Measurements from ENCODE around the gene RAMACL.

RAMACL gene

GRCh38 chr6:166566026-166567011, 20.2 kb downstream of the RAMACL start:
- no peak overlapping the region for H3K4me3 ChIP-seq (ENCODE audit: low read depth, low read length)
- H3K36me3 ChIP-seq (ENCODE audit: control insufficient read depth, insufficient read depth, low read length) = no peaks in the 10 kb centered on the region
- no peaks in the 10 kb centered on the region for H3K27me3 ChIP-seq (ENCODE audit: control insufficient read depth, insufficient read depth, low read length)
- no peaks in the 10 kb centered on the region for H3K4me1 ChIP-seq (ENCODE audit: control insufficient read depth, insufficient read depth, low read length)
- H3K9ac ChIP-seq (ENCODE audit: low read depth, low read length) = no peak overlapping the region
- H3K9me3 ChIP-seq (ENCODE audit: control insufficient read depth, insufficient read depth, low read length) = no peaks in the 10 kb centered on the region

DNA sequence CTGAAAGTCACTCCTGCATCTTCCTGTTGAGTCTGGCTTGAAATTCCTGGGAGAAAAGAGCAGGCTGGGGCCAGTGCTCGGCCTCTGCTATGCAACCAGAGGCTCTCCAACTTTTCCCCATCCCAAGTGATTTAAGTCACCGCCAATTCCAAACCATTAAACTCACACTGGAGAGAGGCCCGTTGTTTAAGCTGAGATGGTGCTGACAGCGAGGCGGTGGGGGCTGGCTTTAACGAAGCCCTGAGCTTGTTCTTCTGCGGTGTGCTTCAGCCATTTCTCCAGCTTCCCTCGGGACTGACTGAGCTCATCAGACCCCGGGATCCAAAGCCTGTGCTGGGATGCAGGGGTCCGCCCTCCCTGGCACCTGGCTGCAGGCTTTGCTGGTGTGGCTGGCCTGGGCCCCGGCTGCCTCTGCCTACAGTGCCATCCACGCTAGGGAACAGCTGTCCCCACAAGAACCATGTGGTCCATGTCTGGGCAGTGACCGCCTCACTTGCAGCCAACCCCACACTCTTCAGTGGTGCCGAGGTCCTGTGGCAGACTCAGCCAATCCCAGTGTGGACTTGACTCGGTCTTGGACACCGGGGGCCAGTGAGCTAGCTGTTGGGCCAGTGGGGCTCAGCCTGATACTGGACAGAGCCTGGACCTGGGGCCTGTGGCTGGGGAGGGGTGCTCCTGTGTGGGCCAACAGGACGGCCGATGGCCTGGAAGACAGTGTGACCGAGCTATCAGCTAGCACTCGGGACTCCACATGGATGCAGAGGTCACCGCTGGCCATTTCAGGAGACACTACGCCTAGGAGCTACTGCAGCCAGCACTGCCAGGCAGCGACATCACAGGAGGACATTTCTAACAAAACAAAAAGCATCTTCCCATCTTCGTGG, 21.2 kb downstream of the RAMACL start:
- H3K27me3 ChIP-seq (ENCODE audit: control insufficient read depth, insufficient read depth, low read length) = no peaks in the 10 kb centered on the region
- H3K9me3 ChIP-seq (ENCODE audit: control insufficient read depth, insufficient read depth, low read length) = no peaks in the 10 kb centered on the region
- H3K9ac ChIP-seq (ENCODE audit: low read depth, low read length) = no peak overlapping the region
- no peak overlapping the region for H3K4me3 ChIP-seq (ENCODE audit: low read depth, low read length)
- no peaks in the 10 kb centered on the region for H3K36me3 ChIP-seq (ENCODE audit: control insufficient read depth, insufficient read depth, low read length)
- no peaks in the 10 kb centered on the region for H3K4me1 ChIP-seq (ENCODE audit: control insufficient read depth, insufficient read depth, low read length)

GRCh38 chr6:166563805-166564204, 22.7 kb downstream of the RAMACL start:
- Histone ChIP-seq H3K36me3 (ENCODE audit: control insufficient read depth, insufficient read depth, low read length) (no peaks in the 10 kb centered on the region), H3K4me3 (ENCODE audit: low read depth, low read length) (no peak overlapping the region), H3K9me3 (ENCODE audit: control insufficient read depth, insufficient read depth, low read length) (no peaks in the 10 kb centered on the region), H3K9ac (ENCODE audit: low read depth, low read length) (no peak overlapping the region), H3K27me3 (ENCODE audit: control insufficient read depth, insufficient read depth, low read length) (no peaks in the 10 kb centered on the region), H3K4me1 (ENCODE audit: control insufficient read depth, insufficient read depth, low read length) (no peaks in the 10 kb centered on the region)

DNA sequence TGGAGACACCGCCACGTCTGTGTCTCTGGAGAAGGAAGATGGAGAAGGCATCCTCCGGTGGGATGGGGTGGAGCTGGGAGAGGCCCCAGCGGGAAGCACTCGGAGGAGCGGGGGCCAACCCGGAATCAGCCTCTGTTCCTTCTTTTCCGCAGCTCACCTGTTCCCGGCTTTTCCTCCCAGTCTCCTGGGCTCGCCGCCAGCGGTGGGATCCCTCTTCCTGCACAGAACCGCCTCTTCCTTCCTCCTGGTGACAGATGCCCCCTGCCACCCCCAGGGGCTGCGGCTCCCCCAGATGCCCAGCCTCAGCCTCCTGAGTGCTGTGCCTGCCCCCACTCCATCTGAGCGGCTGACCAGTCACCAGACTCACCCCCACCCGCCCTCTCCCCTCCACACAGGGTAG, 23.3 kb downstream of the RAMACL start:
- Histone ChIP-seq H3K27me3 (ENCODE audit: control insufficient read depth, insufficient read depth, low read length) (no peaks in the 10 kb centered on the region), H3K36me3 (ENCODE audit: control insufficient read depth, insufficient read depth, low read length) (no peaks in the 10 kb centered on the region), H3K4me1 (ENCODE audit: control insufficient read depth, insufficient read depth, low read length) (no peaks in the 10 kb centered on the region), H3K9me3 (ENCODE audit: control insufficient read depth, insufficient read depth, low read length) (no peaks in the 10 kb centered on the region), H3K4me3 (ENCODE audit: low read depth, low read length) (no peak overlapping the region), H3K9ac (ENCODE audit: low read depth, low read length) (no peak overlapping the region)

- Histone ChIP-seq H3K4me3 (ENCODE audit: low read depth, low read length) (no peak overlapping the region), H3K9ac (ENCODE audit: low read depth, low read length) (no peak overlapping the region), H3K4me1 (ENCODE audit: control insufficient read depth, insufficient read depth, low read length) (no peaks in the 10 kb centered on the region), H3K27me3 (ENCODE audit: control insufficient read depth, insufficient read depth, low read length) (no peaks in the 10 kb centered on the region), H3K9me3 (ENCODE audit: control insufficient read depth, insufficient read depth, low read length) (no peaks in the 10 kb centered on the region), H3K36me3 (ENCODE audit: control insufficient read depth, insufficient read depth, low read length) (no peaks in the 10 kb centered on the region)
Measured at GRCh38 chr6:166562726-166563125, 23.8 kb downstream of the RAMACL start.

DNA sequence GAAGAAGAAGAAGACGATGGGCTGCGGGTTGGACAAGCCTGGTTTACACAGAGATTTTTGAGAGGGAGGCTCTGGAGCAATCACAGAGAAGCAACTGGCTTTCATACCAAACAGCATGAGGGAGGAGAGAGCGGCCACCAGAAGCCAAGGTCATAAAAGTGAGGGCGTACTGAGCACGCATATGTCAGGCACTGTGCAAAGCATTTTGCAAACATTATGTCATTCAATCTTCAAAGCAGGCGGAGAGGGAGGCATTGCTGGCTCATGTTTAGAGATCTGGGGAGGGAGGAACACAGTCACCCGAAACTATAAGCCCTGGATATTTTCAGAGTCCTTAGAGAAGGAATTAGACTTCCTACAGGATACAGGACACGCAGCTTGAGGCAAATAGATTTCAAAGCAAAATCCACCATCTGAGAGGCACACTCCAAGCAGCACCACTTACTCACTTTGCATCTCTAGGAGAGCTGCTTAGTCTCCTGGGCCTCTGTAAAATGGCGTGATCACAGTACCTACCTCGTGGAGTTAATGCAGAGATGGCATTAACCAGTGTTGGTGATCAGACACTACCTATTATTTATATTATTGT, 24.6 kb downstream of the RAMACL start:
- no peaks in the 10 kb centered on the region for H3K36me3 ChIP-seq (ENCODE audit: control insufficient read depth, insufficient read depth, low read length)
- H3K9me3 ChIP-seq (ENCODE audit: control insufficient read depth, insufficient read depth, low read length) = no peaks in the 10 kb centered on the region
- no peak overlapping the region for H3K4me3 ChIP-seq (ENCODE audit: low read depth, low read length)
- H3K4me1 ChIP-seq (ENCODE audit: control insufficient read depth, insufficient read depth, low read length) = no peaks in the 10 kb centered on the region
- H3K27me3 ChIP-seq (ENCODE audit: control insufficient read depth, insufficient read depth, low read length) = no peaks in the 10 kb centered on the region
- H3K9ac ChIP-seq (ENCODE audit: low read depth, low read length) = no peak overlapping the region

GRCh38 chr6:166560222-166560621, 26.3 kb downstream of the RAMACL start:
- Histone ChIP-seq H3K27me3 (ENCODE audit: control insufficient read depth, insufficient read depth, low read length) (no peaks in the 10 kb centered on the region), H3K9me3 (ENCODE audit: control insufficient read depth, insufficient read depth, low read length) (no peaks in the 10 kb centered on the region), H3K4me3 (ENCODE audit: low read depth, low read length) (no peak overlapping the region), H3K4me1 (ENCODE audit: control insufficient read depth, insufficient read depth, low read length) (no peaks in the 10 kb centered on the region), H3K9ac (ENCODE audit: low read depth, low read length) (no peak overlapping the region), H3K36me3 (ENCODE audit: control insufficient read depth, insufficient read depth, low read length) (no peaks in the 10 kb centered on the region)

DNA sequence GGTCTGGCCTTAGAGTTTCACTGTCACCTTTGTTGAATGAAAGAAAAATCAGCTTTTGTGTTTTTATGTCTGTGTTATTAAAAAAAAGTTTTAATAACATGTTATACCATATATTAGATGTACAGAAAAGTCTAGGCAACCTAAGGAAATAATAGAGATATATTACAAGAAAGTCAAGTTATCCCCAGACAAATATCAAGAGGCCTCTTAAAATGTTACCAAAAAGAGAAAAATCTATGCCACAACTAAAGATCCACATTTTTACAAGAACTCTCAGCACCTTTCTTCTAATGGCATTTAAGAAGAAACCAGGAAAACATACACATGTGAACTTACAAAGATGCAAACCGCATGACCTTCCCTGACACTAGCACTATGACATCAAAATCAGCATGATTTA, 26.8 kb downstream of the RAMACL start:
- Histone ChIP-seq H3K36me3 (ENCODE audit: control insufficient read depth, insufficient read depth, low read length) (no peaks in the 10 kb centered on the region), H3K9me3 (ENCODE audit: control insufficient read depth, insufficient read depth, low read length) (no peaks in the 10 kb centered on the region), H3K9ac (ENCODE audit: low read depth, low read length) (no peak overlapping the region)

DNA sequence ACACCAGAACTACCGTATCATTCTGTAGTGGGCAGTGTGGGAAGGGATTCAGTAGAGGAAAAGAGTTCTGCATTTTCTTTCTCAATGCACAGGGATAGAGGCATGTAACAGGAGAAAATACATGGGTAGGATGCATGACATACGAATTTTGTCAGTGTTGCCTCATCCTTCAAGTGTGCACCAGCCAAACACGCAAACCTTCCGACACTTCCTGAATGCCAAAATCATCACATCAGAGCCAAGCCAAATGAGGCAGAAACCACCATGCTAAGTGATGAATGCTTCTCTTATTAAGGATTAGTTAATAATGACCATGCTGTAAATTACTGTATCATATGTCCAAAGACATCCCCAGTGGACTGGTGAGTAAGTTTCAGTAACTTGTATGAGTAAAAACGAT, 27.3 kb downstream of the RAMACL start:
- Histone ChIP-seq H3K36me3 (ENCODE audit: control insufficient read depth, insufficient read depth, low read length) (no peaks in the 10 kb centered on the region), H3K27me3 (ENCODE audit: control insufficient read depth, insufficient read depth, low read length) (no peaks in the 10 kb centered on the region)

More for the DNA sequence above, 26.8 kb downstream of the RAMACL start:
- no peaks in the 10 kb centered on the region for H3K27me3 ChIP-seq (ENCODE audit: control insufficient read depth, insufficient read depth, low read length)
- no peak overlapping the region for H3K4me3 ChIP-seq (ENCODE audit: low read depth, low read length)
- no peaks in the 10 kb centered on the region for H3K4me1 ChIP-seq (ENCODE audit: control insufficient read depth, insufficient read depth, low read length)

GRCh38 chr6:166558156-166559005, 28.1 kb downstream of the RAMACL start:
- no peaks in the 10 kb centered on the region for H3K4me1 ChIP-seq (ENCODE audit: control insufficient read depth, insufficient read depth, low read length)
- no peaks in the 10 kb centered on the region for H3K27me3 ChIP-seq (ENCODE audit: control insufficient read depth, insufficient read depth, low read length)
- H3K4me3 ChIP-seq (ENCODE audit: low read depth, low read length) = no peak overlapping the region
- H3K9ac ChIP-seq (ENCODE audit: low read depth, low read length) = no peak overlapping the region
- no peaks in the 10 kb centered on the region for H3K36me3 ChIP-seq (ENCODE audit: control insufficient read depth, insufficient read depth, low read length)
- no peaks in the 10 kb centered on the region for H3K9me3 ChIP-seq (ENCODE audit: control insufficient read depth, insufficient read depth, low read length)

More for the DNA sequence above, 27.3 kb downstream of the RAMACL start:
- Histone ChIP-seq H3K4me3 (ENCODE audit: low read depth, low read length) (no peak overlapping the region), H3K4me1 (ENCODE audit: control insufficient read depth, insufficient read depth, low read length) (no peaks in the 10 kb centered on the region), H3K9me3 (ENCODE audit: control insufficient read depth, insufficient read depth, low read length) (no peaks in the 10 kb centered on the region), H3K9ac (ENCODE audit: low read depth, low read length) (no peak overlapping the region)

GRCh38 chr6:166556863-166557322, 29.6 kb downstream of the RAMACL start:
- Histone ChIP-seq H3K36me3 (ENCODE audit: control insufficient read depth, insufficient read depth, low read length) (no peaks in the 10 kb centered on the region), H3K4me3 (ENCODE audit: low read depth, low read length) (no peak overlapping the region), H3K4me1 (ENCODE audit: control insufficient read depth, insufficient read depth, low read length) (peaks cover 4% of the 10 kb centered on the region), H3K9me3 (ENCODE audit: control insufficient read depth, insufficient read depth, low read length) (no peaks in the 10 kb centered on the region), H3K9ac (ENCODE audit: low read depth, low read length) (no peak overlapping the region), H3K27me3 (ENCODE audit: control insufficient read depth, insufficient read depth, low read length) (no peaks in the 10 kb centered on the region)

All from iPS-15b (cell line).